H1 (cell line): ENCODE results near the gene BSDC1. TPM values are rescaled to one million over a fixed set of nuclear protein-coding genes. Genes with fewer than 3 reads are reported as not detected.

ENCODE experiments used
- CTCF ChIP-seq, 3 experiments: IDR thresholded peaks; 1 replicate in 2 of 3; 2 replicates in 1 of 3; pipeline versions ENCODE4 v1.5.1 to v1.6.1; 2011; ENCODE audit warnings: low read length in 3 of 3, mild to moderate bottlenecking in 3 of 3, inconsistent platforms in 2 of 3, low read depth in 1 of 3, moderate library complexity in 1 of 3; ENCODE audit not compliant: insufficient read depth in 1 of 3; ENCODE audit errors: control extremely low read depth in 1 of 3
- polyA plus RNA-seq, 7 experiments: library from polyadenylated mRNA; depleted of rRNA in 3 of 7; stranded (reverse) in 5 of 7; unstranded in 2 of 7; fragments of >200 nt in 5 of 7; fragments of 200-250 nt in 2 of 7; gene quantifications; 1 replicate in 5 of 7; 2 replicates in 1 of 7; 4 replicates in 1 of 7; pipeline versions ENCODE4 v1.2.1 to v1.2.3, GENCODE V29; 2011 to 2013; ENCODE audit warnings: missing spikeins in 2 of 7, mixed read lengths in 2 of 7
- total RNA-seq: library from RNA; stranded (reverse); fragmentation: NEBNext Ultra II Directional; extraction: Animal tissue kit (Norgen Biotek cat#: 25700); gene quantifications from 2 replicates; pipeline ENCODE4 v1.2.1, GENCODE V29; 2021

BSDC1 gene
- total and polyA plus RNA-seq, 2 of the 8 experiments (the other 6 are each of a cell fraction or from before 2014, with no cell fraction given): 24.8 to 40.7 TPM

- TF ChIP-seq CTCF (IDR thresholded peaks at IDR 0.05; ENCODE audit: control extremely low read depth in 1 of 3, insufficient read depth in 1 of 3, low read depth in 1 of 3, low read length in 3 of 3): no peak
Observed at GRCh38 chr1:32426489-32427255, 32.4 kb upstream of the BSDC1 start (continued).
